Panc1 (cell line): ENCODE measurements around the gene CLCN2. TPM values are rescaled to one million over a fixed set of nuclear protein-coding genes. Genes with fewer than 3 reads are reported as not detected.
"Not testable (repeated sequence)": the region's sequence is repeated elsewhere in the genome, so short reads cannot be mapped to it uniquely, and the experiment has no call there.

Source experiments
- ATAC-seq: fragments of 200-7000 bp; cut with Tn5 transposase; 2 replicates; pipeline ENCODE4 v1.9.1; 2020; ENCODE audit warnings: mild to moderate bottlenecking, moderate library complexity
- BruUV-seq: library from RNA; stranded (reverse); fragments of 400-500 nt; replicated peaks from 2 replicates; lab custom pipeline; 2021; lab: Mats Ljungman, UMichigan
- CTCF ChIA-PET: fragments of 300-600 bp; sonication (Branson Sonifier 250); formaldehyde crosslinking; loops from one replicate; lab custom pipeline; 2022; ENCODE audit warnings: antibody characterized with exemption; lab: Charles Lee
- POLR2A ChIA-PET: fragments of 300-600 bp; sonication (Branson Sonifier 250); formaldehyde crosslinking; loops from one replicate; lab custom pipeline; 2022; ENCODE audit warnings: antibody characterized with exemption; lab: Charles Lee
- DNase-seq: peaks from one replicate; pipeline ENCODE4 v3.0.0-alpha.2; 2010; ENCODE audit warnings: low read depth, low spot score
- H3K27ac ChIP-seq: 2 replicates; pipeline ENCODE4 v1.5.1; 2011; ENCODE audit warnings: mild to moderate bottlenecking, low read length, inconsistent platforms
- H3K27me3 ChIP-seq: fragments of 200-500 bp; sonication (Bioruptor generic); 2 replicates; pipeline ENCODE4 v1.6.0; 2014; ENCODE audit warnings: low read length, inconsistent platforms; ENCODE audit not compliant: control insufficient read depth, insufficient read depth
- H3K36me3 ChIP-seq: fragments of 200-500 bp; sonication (Bioruptor generic); 2 replicates; pipeline ENCODE4 v1.5.1; 2014; ENCODE audit warnings: inconsistent platforms, mild to moderate bottlenecking, low read length, moderate library complexity; ENCODE audit not compliant: control insufficient read depth, insufficient read depth
- H3K4me1 ChIP-seq: 2 replicates; pipeline ENCODE4 v1.5.1; 2011; ENCODE audit warnings: inconsistent platforms, mild to moderate bottlenecking, low read length, moderate library complexity; ENCODE audit not compliant: control insufficient read depth, insufficient read depth
- H3K4me3 ChIP-seq, 2 experiments: 2 replicates each; pipeline ENCODE4 v1.5.1; 2011 to 2012; ENCODE audit warnings: low read depth in 2 of 2, low read length in 2 of 2, mild to moderate bottlenecking in 2 of 2, inconsistent platforms in 1 of 2, moderate library complexity in 1 of 2
- H3K9me3 ChIP-seq: fragments of 200-500 bp; sonication (Bioruptor generic); 2 replicates; pipeline ENCODE4 v1.5.1; 2014; ENCODE audit warnings: low read depth, mild to moderate bottlenecking, inconsistent platforms, low read length, moderate library complexity; ENCODE audit not compliant: control insufficient read depth, insufficient read depth
- POLR2AphosphoS5 ChIP-seq: IDR thresholded peaks from 2 replicates; pipeline ENCODE4 v1.6.1; 2012; ENCODE audit warnings: mild to moderate bottlenecking, low read depth, low read length, moderate library complexity
- REST ChIP-seq, 2 experiments: IDR thresholded peaks; 2 replicates each; pipeline ENCODE4 v1.6.1; 2011 to 2012; ENCODE audit warnings: low read depth in 2 of 2, control low read depth in 1 of 2, low read length in 1 of 2, mild to moderate bottlenecking in 1 of 2, moderate library complexity in 1 of 2; ENCODE audit not compliant: insufficient read depth in 1 of 2
- SIN3A ChIP-seq: IDR thresholded peaks from 2 replicates; pipeline ENCODE4 v1.6.1; 2012; ENCODE audit warnings: low read depth, mild to moderate bottlenecking, low read length, moderate library complexity, borderline replicate concordance; ENCODE audit not compliant: insufficient read depth
- TCF7L2 ChIP-seq: IDR thresholded peaks from 2 replicates; pipeline ENCODE4 v1.6.1; 2011; ENCODE audit warnings: mild to moderate bottlenecking, low read depth, low read length, inconsistent platforms
- in situ Hi-C: cut with HindIII; loops from 2 replicates; pipeline ENCODE4 v1.10.0; 2016; ENCODE audit warnings: low sequenced_read_pairs, low pct_unique_long_range_greater_than_20kb
- intact Hi-C: fragments of 100-400 bp; cut with micrococcal nuclease; formaldehyde crosslinking; loops from one replicate; pipeline ENCODE4 v1.10.0; 2022; ENCODE audit not compliant: unreplicated experiment
- total RNA-seq: library from RNA; stranded (reverse); gene quantifications from one replicate; pipeline ENCODE4 v1.2.1, GENCODE V29; 2021; ENCODE audit not compliant: unreplicated experiment
- TF ChIP-seq, protein P1 (sequence below): fragments of 450-650 bp; IDR thresholded peaks from 2 replicates; pipeline ENCODE4 v1.5.1; 2017; ENCODE audit warnings: mild to moderate bottlenecking

Gene CLCN2
- total RNA-seq, 1 experiment from 2014 or later, result 22.5 TPM

DNA sequence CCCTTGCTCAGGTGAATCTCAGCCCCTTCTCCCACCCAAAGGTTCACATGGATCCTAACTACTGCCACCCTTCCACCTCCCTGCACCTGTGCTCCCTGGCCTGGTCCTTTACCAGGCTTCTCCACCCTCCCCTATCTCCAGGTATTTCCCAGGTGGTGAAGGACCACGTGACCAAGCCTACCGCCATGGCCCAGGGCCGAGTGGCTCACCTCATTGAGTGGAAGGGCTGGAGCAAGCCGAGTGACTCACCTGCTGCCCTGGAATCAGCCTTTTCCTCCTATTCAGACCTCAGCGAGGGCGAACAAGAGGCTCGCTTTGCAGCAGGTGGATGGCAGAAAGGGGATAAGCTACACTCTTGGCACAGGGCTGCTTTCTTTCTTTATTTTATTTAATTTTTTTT lies 19.5 kb downstream of the CLCN2 start:
- H3K4me3 ChIP-seq, result no peak overlapping the region
- no peak overlapping the region for H3K27ac ChIP-seq
- H3K36me3 ChIP-seq, result no peaks in the 10 kb centered on the region; the same call in 1 of the 2 replicates
- H3K4me1 ChIP-seq, result peaks cover 11% of the 10 kb centered on the region
- ChIA-PET POLR2A (no interaction called here), CTCF (no interaction called here)
- DNase-seq (no peak), ATAC-seq (no peak)
- intact Hi-C loops (no loop called here), in situ Hi-C loops (no loop called here)
- H3K9me3 ChIP-seq, result no peaks in the 10 kb centered on the region
- H3K27me3 ChIP-seq, result no peaks in the 10 kb centered on the region
- no TSS peak for BruUV-seq
- TF ChIP-seq, protein P1, sequence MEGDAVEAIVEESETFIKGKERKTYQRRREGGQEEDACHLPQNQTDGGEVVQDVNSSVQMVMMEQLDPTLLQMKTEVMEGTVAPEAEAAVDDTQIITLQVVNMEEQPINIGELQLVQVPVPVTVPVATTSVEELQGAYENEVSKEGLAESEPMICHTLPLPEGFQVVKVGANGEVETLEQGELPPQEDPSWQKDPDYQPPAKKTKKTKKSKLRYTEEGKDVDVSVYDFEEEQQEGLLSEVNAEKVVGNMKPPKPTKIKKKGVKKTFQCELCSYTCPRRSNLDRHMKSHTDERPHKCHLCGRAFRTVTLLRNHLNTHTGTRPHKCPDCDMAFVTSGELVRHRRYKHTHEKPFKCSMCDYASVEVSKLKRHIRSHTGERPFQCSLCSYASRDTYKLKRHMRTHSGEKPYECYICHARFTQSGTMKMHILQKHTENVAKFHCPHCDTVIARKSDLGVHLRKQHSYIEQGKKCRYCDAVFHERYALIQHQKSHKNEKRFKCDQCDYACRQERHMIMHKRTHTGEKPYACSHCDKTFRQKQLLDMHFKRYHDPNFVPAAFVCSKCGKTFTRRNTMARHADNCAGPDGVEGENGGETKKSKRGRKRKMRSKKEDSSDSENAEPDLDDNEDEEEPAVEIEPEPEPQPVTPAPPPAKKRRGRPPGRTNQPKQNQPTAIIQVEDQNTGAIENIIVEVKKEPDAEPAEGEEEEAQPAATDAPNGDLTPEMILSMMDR, result no peak
- TF ChIP-seq SIN3A, result no peak
- no peak for TF ChIP-seq POLR2AphosphoS5
- TF ChIP-seq REST (IDR thresholded peaks at IDR 0.05; ENCODE audit: insufficient read depth in 1 of 2, low read depth in 2 of 2, low read length in 1 of 2), result no peak
- no peak for TF ChIP-seq TCF7L2

DNA sequence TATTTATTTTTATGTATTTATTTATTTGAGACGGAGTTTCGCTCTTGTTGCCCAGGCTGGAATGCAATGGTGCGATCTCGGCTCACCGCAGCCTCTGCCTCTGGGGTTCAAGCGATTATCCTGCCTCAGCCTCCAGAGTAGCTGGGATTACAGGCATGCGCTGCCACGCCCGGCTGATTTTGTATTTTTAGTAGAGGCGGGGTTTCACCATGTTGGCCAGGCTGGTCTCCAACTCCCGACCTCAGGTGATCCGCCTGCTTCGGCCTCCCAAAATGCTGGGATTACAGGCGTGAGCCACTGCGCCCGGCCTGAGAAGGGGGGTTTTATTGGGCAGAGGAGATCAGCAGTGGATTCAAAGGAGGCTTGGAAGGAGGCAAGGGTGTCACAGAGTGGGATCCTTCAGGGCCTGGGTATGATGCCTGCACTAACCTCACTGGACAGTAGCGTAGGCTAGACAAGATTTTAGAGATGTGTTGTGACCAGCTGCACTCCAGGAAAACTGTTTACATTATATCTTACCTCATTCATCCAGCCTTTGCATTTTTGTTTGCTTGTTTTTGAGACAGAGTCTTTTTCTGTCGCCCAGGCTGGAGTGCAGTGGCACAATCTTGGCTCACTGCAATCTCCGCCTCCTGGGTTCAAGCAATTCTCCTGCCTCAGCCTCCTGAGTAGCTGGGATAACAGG lies 21.8 kb downstream of the CLCN2 start:
- intact Hi-C loops, H3K4me3 ChIP-seq, ATAC-seq, DNase-seq, CTCF ChIA-PET, H3K36me3 ChIP-seq, H3K9me3 ChIP-seq, H3K27ac ChIP-seq, BruUV-seq, H3K27me3 ChIP-seq, in situ Hi-C loops: not testable (repeated sequence)
- POLR2A ChIA-PET, result interaction anchor here (0.6 kb wide), 1 partner anchor 12 kb away, joined by 3 read pairs; no protein-coding TSS in a partner anchor
- H3K4me1 ChIP-seq, result peaks cover 21% of the 10 kb centered on the region

DNA sequence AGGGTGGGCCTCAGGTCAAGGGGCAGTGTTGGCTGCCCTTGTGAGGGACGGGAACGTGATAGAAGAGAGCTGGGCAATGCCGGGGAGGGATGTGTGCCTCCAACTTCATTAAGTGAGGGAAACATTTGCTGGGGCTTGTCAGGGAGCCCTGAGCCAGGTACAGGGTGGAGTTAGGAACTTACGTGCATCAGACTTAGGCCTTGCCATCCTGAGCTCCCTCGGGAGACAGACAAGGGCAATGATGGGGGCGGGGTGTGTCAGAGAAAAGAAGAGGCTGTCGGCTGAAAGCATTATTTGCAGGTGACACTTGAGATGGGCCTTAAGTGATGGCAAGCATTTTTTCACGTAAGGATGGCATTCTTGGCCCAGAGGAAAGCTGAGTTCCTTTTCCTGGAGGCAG lies 22.4 kb downstream of the CLCN2 start:
- peaks cover 27% of the 10 kb centered on the region for H3K4me1 ChIP-seq
- no peak overlapping the region for H3K4me3 ChIP-seq
- H3K27ac ChIP-seq, result no peak overlapping the region
- BruUV-seq, result no TSS peak
- H3K36me3 ChIP-seq, result no peaks in the 10 kb centered on the region; the same call in 1 of the 2 replicates
- CTCF ChIA-PET, result no interaction called here
- TF ChIP-seq, protein P1, result no peak
- no peak for TF ChIP-seq TCF7L2
- in situ Hi-C loops, result no loop called here
- no peaks in the 10 kb centered on the region for H3K9me3 ChIP-seq
- no peak for DNase-seq
- POLR2A ChIA-PET, result interaction anchor here (0.6 kb wide), 1 partner anchor 11 kb away, joined by 3 read pairs; no protein-coding TSS in a partner anchor
- intact Hi-C loops, result no loop called here
- no peak for ATAC-seq
- no peaks in the 10 kb centered on the region for H3K27me3 ChIP-seq
